Gastroesophageal sphincter (tissue), 3 donors: ENCODE results near the gene ZFR.

Experiments
- CTCF ChIP-seq, 4 experiments: fragments of 200-600 bp in 2 of 4; fragments of 450-650 bp in 2 of 4; sonication (generic) in 1 of 4; IDR thresholded peaks; one replicate each; pipeline ENCODE4 v1.5.1; 2017 to 2019; ENCODE audit warnings: antibody characterized with exemption in 4 of 4, mild to moderate bottlenecking in 2 of 4, moderate library complexity in 2 of 4
- EP300 ChIP-seq: sonication (generic); formaldehyde crosslinking; IDR thresholded peaks from one replicate; pipeline ENCODE4 v1.6.1; 2017; ENCODE audit warnings: antibody characterized with exemption, mild to moderate bottlenecking
- POLR2A ChIP-seq, 2 donors: fragments of 450-650 bp; IDR thresholded peaks; one replicate each; pipeline ENCODE4 v1.6.1; 2017; ENCODE audit warnings: antibody characterized with exemption in 2 of 2, mild to moderate bottlenecking in 2 of 2, moderate library complexity in 1 of 2
- POLR2AphosphoS5 ChIP-seq: sonication (generic); formaldehyde crosslinking; IDR thresholded peaks from one replicate; pipeline ENCODE4 v1.6.1; 2017; ENCODE audit warnings: antibody characterized with exemption

- no peak for TF ChIP-seq CTCF (IDR thresholded peaks at IDR 0.05)
- TF ChIP-seq POLR2AphosphoS5, result no peak
- TF ChIP-seq POLR2A (IDR thresholded peaks at IDR 0.05), result no peak
- TF ChIP-seq EP300, result no peak
Measured at GRCh38 chr5:32309761-32310160, 134.8 kb downstream of the ZFR start.
